T-helper 1 cell treated with Interleukin-12 subunit alpha and Interleukin-12 subunit beta and Interleukin-4 antibody, amounts not matched to agents 30 ng/mL and 1 ng/mL, for 36 hours (primary cell): ENCODE data around the gene NNAT. TPM values are rescaled to one million over a fixed set of nuclear protein-coding genes. Genes with fewer than 3 reads are reported as not detected.

ENCODE experiments used
- intact Hi-C: fragments of 100-400 bp; cut with micrococcal nuclease; formaldehyde crosslinking; loops from one replicate; pipeline ENCODE4 v1.15.1; 2024
- total RNA-seq: library from RNA; stranded (reverse); gene quantifications from 2 replicates; pipeline ENCODE4 v1.2.3, GENCODE V29; 2022

NNAT gene
- total RNA-seq, 1 donor from 2014 or later = not detected

- intact Hi-C loops = no loop called here
Observed at GRCh38 chr20:37501940-37502339, 19.1 kb upstream of the NNAT start.

- intact Hi-C loops = no loop called here
Observed at GRCh38 chr20:37502654-37503053, 18.4 kb upstream of the NNAT start.

- intact Hi-C loops = no loop called here
Observed at GRCh38 chr20:37503256-37503927, 17.7 kb upstream of the NNAT start.

GRCh38 chr20:37504404-37505096 is 16.5 kb upstream of the NNAT start:
- intact Hi-C loops = no loop called here

- intact Hi-C loops = no loop called here
Observed at GRCh38 chr20:37505263-37506151, 15.5 kb upstream of the NNAT start.

- intact Hi-C loops = no loop called here
Observed at GRCh38 chr20:37506152-37506725, 14.8 kb upstream of the NNAT start.

GRCh38 chr20:37510226-37510625 is 10.8 kb upstream of the NNAT start:
- intact Hi-C loops = no loop called here

GRCh38 chr20:37511610-37512275 is 9.3 kb upstream of the NNAT start:
- intact Hi-C loops = loop anchor here (1.0 kb wide), 1 partner anchor 39 kb away; no protein-coding TSS in a partner anchor

GRCh38 chr20:37513779-37514359 is 7.2 kb upstream of the NNAT start:
- intact Hi-C loops = no loop called here

GRCh38 chr20:37515876-37516275 is 5.2 kb upstream of the NNAT start:
- intact Hi-C loops = no loop called here

GRCh38 chr20:37516811-37517750 is 4.0 kb upstream of the NNAT start:
- intact Hi-C loops = no loop called here

GRCh38 chr20:37518059-37518458 is 3.0 kb upstream of the NNAT start:
- intact Hi-C loops = no loop called here

- intact Hi-C loops = no loop called here
Observed at GRCh38 chr20:37518606-37519507, 2.2 kb upstream of the NNAT start.

- intact Hi-C loops = no loop called here
Observed at GRCh38 chr20:37519508-37520418, 1.3 kb upstream of the NNAT start.

GRCh38 chr20:37520419-37520955 is 563 bp upstream of the NNAT start:
- intact Hi-C loops = no loop called here

- intact Hi-C loops = no loop called here
Observed at GRCh38 chr20:37522260-37523011, 1.4 kb downstream of the NNAT start.

GRCh38 chr20:37523012-37523391 is 2.0 kb downstream of the NNAT start:
- intact Hi-C loops = no loop called here
